ENCODE data around the gene MACC1. TPM values are rescaled to one million over a fixed set of nuclear protein-coding genes. Genes with fewer than 3 reads are reported as not detected.

MACC1 gene
- total and polyA plus RNA-seq, 8 donors, result 1.5 to 27.0 (median 9.6) TPM

DNA sequence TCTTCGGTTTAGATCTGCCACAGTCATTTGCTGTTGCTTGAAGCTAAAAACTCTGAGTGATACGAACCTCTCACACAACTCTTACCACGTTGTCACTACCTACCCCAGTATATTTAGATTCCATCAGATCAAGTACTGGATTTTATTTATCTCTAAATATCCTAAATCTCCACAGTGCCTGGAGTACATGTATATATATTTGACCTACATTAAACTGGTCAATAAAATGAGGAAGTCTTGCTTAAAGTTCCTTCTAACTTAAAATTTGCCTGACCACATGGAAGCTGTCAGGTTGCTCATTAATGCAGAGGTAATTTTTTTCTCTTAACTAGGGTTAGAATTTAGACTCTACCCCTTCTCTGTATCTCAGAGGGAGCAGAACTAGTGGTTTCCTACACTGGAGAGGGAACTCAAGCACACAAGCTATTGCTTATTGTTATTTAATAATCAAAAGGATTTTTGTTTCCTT is 3.1 kb upstream of the MACC1 start:
- peaks cover 22 to 40% (median 38%) of the 10 kb centered on the region in 3 donors for H3K4me1 ChIP-seq
- no peaks in the 10 kb centered on the region for H3K9me3 ChIP-seq
- no peaks in the 10 kb centered on the region for H3K36me3 ChIP-seq
- no peak overlapping the region for H3K4me3 ChIP-seq
- H3K27me3 ChIP-seq, result no peaks in the 10 kb centered on the region
- ATAC-seq, result no peak
- DNase-seq, result no peak
- TF ChIP-seq, protein P1, sequence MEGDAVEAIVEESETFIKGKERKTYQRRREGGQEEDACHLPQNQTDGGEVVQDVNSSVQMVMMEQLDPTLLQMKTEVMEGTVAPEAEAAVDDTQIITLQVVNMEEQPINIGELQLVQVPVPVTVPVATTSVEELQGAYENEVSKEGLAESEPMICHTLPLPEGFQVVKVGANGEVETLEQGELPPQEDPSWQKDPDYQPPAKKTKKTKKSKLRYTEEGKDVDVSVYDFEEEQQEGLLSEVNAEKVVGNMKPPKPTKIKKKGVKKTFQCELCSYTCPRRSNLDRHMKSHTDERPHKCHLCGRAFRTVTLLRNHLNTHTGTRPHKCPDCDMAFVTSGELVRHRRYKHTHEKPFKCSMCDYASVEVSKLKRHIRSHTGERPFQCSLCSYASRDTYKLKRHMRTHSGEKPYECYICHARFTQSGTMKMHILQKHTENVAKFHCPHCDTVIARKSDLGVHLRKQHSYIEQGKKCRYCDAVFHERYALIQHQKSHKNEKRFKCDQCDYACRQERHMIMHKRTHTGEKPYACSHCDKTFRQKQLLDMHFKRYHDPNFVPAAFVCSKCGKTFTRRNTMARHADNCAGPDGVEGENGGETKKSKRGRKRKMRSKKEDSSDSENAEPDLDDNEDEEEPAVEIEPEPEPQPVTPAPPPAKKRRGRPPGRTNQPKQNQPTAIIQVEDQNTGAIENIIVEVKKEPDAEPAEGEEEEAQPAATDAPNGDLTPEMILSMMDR (IDR thresholded peaks at IDR 0.05), result no peak
- FAIRE-seq, result no peak
- intact Hi-C loops (cut with DNase I), result no loop called here
- WGBS, 2 donors, result 62 to 70% methylated on average over 3 of the region's 3 CpGs
- peak overlapping the region; percentile 70 to 92 (median 80) for H3K27ac ChIP-seq

DNA sequence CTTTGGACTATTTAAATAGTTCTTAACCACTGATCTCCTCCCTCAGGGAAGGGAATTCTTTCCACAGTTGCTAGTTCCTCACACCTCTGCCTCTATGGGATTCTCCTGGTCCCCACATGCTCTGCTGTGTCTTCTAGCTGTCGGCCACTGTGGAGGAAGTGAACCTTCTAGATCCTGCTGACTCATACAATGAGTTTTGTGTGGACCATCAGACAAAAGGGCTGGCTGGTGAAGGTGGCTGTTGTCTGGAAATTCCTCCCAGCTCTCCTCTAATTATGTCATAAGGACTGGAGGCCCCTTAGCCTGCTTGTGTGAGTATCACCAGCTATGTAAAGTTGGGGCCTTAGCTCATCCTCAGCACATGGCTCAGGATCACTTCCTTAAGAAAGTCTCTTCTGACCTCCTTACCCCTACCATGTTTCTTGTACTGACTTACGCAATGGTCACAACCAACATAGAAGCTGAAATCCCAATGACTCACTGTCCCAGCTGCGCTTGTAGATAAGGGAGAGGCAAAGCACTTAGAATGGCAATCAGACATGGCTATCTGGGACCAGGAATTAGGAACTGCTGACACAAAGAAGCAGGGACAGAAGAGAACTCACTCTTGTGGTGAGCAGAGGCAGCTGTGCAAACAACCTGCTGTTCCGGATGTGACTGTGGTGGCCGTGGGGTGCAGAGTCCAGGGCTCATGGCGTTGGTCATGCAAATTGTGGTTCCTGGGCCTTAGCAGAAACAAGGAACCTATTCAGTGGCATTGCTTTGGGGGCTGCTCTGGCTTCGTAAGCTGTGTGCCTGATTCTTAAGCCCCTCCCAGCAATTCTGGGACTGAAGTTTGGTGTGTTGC is 2.5 kb upstream of the MACC1 start:
- no peaks in the 10 kb centered on the region for H3K9me3 ChIP-seq
- peak; percentile 69 to 81 (median 78) for ATAC-seq
- peak; percentile 73 to 88 (median 85) for DNase-seq
- H3K4me3 ChIP-seq, result peak overlapping the region in 1 of 4 donors; percentile 1
- peaks cover 22 to 41% (median 40%) of the 10 kb centered on the region in 3 donors for H3K4me1 ChIP-seq
- TF ChIP-seq, protein P1 (IDR thresholded peaks at IDR 0.05), result no peak
- peak overlapping the region; percentile 70 to 92 (median 80) for H3K27ac ChIP-seq
- no peaks in the 10 kb centered on the region for H3K36me3 ChIP-seq
- FAIRE-seq, result no peak
- WGBS, 2 donors, result 37 to 38% methylated on average over 7 of the region's 7 CpGs
- intact Hi-C loops (cut with DNase I), result no loop called here
- H3K27me3 ChIP-seq, result no peaks in the 10 kb centered on the region

DNA sequence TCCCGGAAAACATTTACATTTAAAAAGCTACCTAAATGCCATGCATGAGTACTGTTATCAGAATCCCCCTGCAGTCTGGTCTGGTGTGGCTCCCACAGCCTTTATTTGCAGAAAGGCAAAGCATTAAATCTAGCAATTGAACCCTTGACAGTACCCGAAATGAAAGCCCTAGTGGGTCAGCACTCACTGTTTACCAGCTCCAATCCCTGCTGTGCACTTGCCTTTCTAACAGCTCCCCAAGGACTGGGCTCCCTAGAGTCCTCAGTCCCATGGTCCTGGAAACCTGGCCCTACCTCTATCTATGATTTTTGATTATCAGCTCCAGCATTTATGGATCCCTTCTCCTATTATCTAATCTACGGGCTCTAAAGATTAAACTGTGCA is 1.9 kb upstream of the MACC1 start:
- DNase-seq (no peak), FAIRE-seq (no peak), ATAC-seq (no peak)
- Histone ChIP-seq H3K36me3 (no peaks in the 10 kb centered on the region), H3K9me3 (no peaks in the 10 kb centered on the region), H3K4me3 (peak overlapping the region in 1 of 4 donors; percentile 1), H3K4me1 (peaks cover 22 to 47% (median 40%) of the 10 kb centered on the region in 3 donors), H3K27me3 (no peaks in the 10 kb centered on the region), H3K27ac (peak overlapping the region; percentile 70 to 92 (median 80))
- WGBS, 2 donors, result 50 to 54% methylated on average over 3 of the region's 3 CpGs
- TF ChIP-seq, protein P1 (IDR thresholded peaks at IDR 0.05), result no peak
- intact Hi-C loops (cut with DNase I), result no loop called here

DNA sequence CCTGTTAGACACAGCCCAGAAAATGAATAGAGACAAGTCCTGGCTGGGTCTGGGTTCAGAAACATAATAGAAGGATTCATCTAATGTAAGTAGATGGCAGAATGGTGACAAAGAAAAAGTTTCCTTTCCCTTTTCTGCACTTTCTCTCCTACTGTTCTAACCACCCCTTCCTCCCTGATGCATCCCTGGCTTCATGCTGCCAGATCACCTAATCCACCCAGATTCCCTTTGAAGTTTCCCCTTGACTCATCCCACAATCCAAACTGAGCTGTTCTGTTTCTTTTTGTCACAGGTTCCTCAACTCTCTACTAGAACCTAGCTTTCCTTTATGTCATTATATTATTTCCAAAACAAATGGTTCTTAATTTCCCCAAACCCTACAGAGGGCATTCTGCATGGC is 1.1 kb upstream of the MACC1 start:
- Histone ChIP-seq H3K36me3 (no peaks in the 10 kb centered on the region), H3K9me3 (no peaks in the 10 kb centered on the region), H3K4me1 (peaks cover 22 to 47% (median 40%) of the 10 kb centered on the region in 3 donors), H3K27me3 (no peaks in the 10 kb centered on the region), H3K27ac (peak overlapping the region; percentile 72 to 92 (median 80)), H3K4me3 (peak overlapping the region in 1 of 4 donors; percentile 42)
- intact Hi-C loops (cut with DNase I), result no loop called here
- ATAC-seq (no peak), FAIRE-seq (no peak), DNase-seq (no peak)
- TF ChIP-seq, protein P1 (IDR thresholded peaks at IDR 0.05), result no peak

Data from pancreas (tissue), 10 donors.